GM18508 (cell line): ENCODE measurements around the gene CUX1.
"Not testable (repeated sequence)": the region's sequence is repeated elsewhere in the genome, so short reads cannot be mapped to it uniquely, and the experiment has no call there.

Source experiments
- ATAC-seq: cut with Tn5 transposase; IDR thresholded peaks from one replicate; pipeline ENCODE4 v1.9.1; 2021; ENCODE audit warnings: moderate number of reproducible peaks; ENCODE audit not compliant: insufficient read depth, unreplicated experiment

Gene CUX1

GRCh38 chr7:101884671-101885596 is 67.5 kb downstream of the CUX1 start:
- ATAC-seq, result no peak

- ATAC-seq, result no peak
Observed at GRCh38 chr7:101885597-101885955, 68.2 kb downstream of the CUX1 start.

GRCh38 chr7:101887352-101887751 is 69.9 kb downstream of the CUX1 start:
- ATAC-seq, result not testable (repeated sequence)

- ATAC-seq, result not testable (repeated sequence)
Observed at GRCh38 chr7:101888564-101888963, 71.1 kb downstream of the CUX1 start.

GRCh38 chr7:101890749-101891523 is 73.5 kb downstream of the CUX1 start:
- no peak for ATAC-seq

GRCh38 chr7:101891936-101892640 is 74.7 kb downstream of the CUX1 start:
- no peak for ATAC-seq

GRCh38 chr7:101893341-101894082 is 76.1 kb downstream of the CUX1 start:
- ATAC-seq, result no peak

- no peak for ATAC-seq
Observed at GRCh38 chr7:101896316-101896715, 78.9 kb downstream of the CUX1 start.

- ATAC-seq, result no peak
Observed at GRCh38 chr7:101896941-101897340, 79.5 kb downstream of the CUX1 start.

GRCh38 chr7:101898106-101898505 is 80.7 kb downstream of the CUX1 start:
- ATAC-seq, result no peak

- ATAC-seq, result no peak
Observed at GRCh38 chr7:101899616-101900015, 82.2 kb downstream of the CUX1 start.

- no peak for ATAC-seq
Observed at GRCh38 chr7:101900103-101900502, 82.7 kb downstream of the CUX1 start.

GRCh38 chr7:101901661-101902491 is 84.5 kb downstream of the CUX1 start:
- no peak for ATAC-seq

GRCh38 chr7:101902680-101903514 is 85.5 kb downstream of the CUX1 start:
- ATAC-seq, result no peak

- no peak for ATAC-seq
Observed at GRCh38 chr7:101903515-101903868, 86.1 kb downstream of the CUX1 start.

GRCh38 chr7:101904019-101904418 is 86.6 kb downstream of the CUX1 start:
- ATAC-seq, result no peak

- no peak for ATAC-seq
Observed at GRCh38 chr7:101905203-101905865, 87.9 kb downstream of the CUX1 start.
